Cerebellar nuclear complex (tissue), 1 donor: Measurements from ENCODE around the gene SMTNL1.

Source experiments
- DNase-seq, 2 experiments: peaks; one replicate each; lab custom pipeline; 2025; lab: John Stamatoyannopoulos, UW

SMTNL1 gene

GRCh38 chr11:57544566-57544965, 7.2 kb downstream of the SMTNL1 start:
- DNase-seq = no peak

GRCh38 chr11:57545883-57546282, 8.5 kb downstream of the SMTNL1 start:
- no peak for DNase-seq

GRCh38 chr11:57546451-57546850, 9.1 kb downstream of the SMTNL1 start:
- no peak for DNase-seq

GRCh38 chr11:57546869-57547475, 9.6 kb downstream of the SMTNL1 start:
- no peak for DNase-seq

- DNase-seq = no peak
Observed at GRCh38 chr11:57547854-57548377, 10.5 kb downstream of the SMTNL1 start.

- no peak for DNase-seq
Observed at GRCh38 chr11:57549983-57550382, 12.6 kb downstream of the SMTNL1 start.

GRCh38 chr11:57551941-57552340, 14.5 kb downstream of the SMTNL1 start:
- DNase-seq = no peak

- DNase-seq = no peak
Observed at GRCh38 chr11:57552479-57552878, 15.1 kb downstream of the SMTNL1 start.

GRCh38 chr11:57555393-57555792, 18.0 kb downstream of the SMTNL1 start:
- DNase-seq = no peak

GRCh38 chr11:57556041-57556440, 18.6 kb downstream of the SMTNL1 start:
- no peak for DNase-seq

GRCh38 chr11:57560146-57560545, 22.8 kb downstream of the SMTNL1 start:
- no peak for DNase-seq

- DNase-seq = no peak
Observed at GRCh38 chr11:57562596-57562995, 25.2 kb downstream of the SMTNL1 start.

GRCh38 chr11:57566005-57566904, 28.9 kb downstream of the SMTNL1 start:
- no peak for DNase-seq

- DNase-seq = no peak
Observed at GRCh38 chr11:57566905-57567514, 29.6 kb downstream of the SMTNL1 start.

GRCh38 chr11:57567515-57568329, 30.3 kb downstream of the SMTNL1 start, which contains the start of gene UBE2L6:
TSS of gene UBE2L6 (minus strand) at chr11:57567672. CDS start at chr11:57567611, 61 bp downstream.
- peak; percentile 12 to 20 for DNase-seq

GRCh38 chr11:57568330-57568766, 31.0 kb downstream of the SMTNL1 start:
- peak in 1 of 2 experiments; percentile 39 for DNase-seq

GRCh38 chr11:57571606-57572005, 34.2 kb downstream of the SMTNL1 start:
- DNase-seq = no peak

GRCh38 chr11:57574061-57574460, 36.7 kb downstream of the SMTNL1 start:
- no peak for DNase-seq

- DNase-seq = no peak
Observed at GRCh38 chr11:57584341-57584740, 46.9 kb downstream of the SMTNL1 start.

- DNase-seq = no peak
Observed at GRCh38 chr11:57585301-57585700, 47.9 kb downstream of the SMTNL1 start.

GRCh38 chr11:57586711-57587245, 49.4 kb downstream of the SMTNL1 start:
- no peak for DNase-seq
